ENCODE data around the gene COA1.
A peak's percentile ranks its signal among the peaks of the same experiment; 100 is the strongest.

DNA sequence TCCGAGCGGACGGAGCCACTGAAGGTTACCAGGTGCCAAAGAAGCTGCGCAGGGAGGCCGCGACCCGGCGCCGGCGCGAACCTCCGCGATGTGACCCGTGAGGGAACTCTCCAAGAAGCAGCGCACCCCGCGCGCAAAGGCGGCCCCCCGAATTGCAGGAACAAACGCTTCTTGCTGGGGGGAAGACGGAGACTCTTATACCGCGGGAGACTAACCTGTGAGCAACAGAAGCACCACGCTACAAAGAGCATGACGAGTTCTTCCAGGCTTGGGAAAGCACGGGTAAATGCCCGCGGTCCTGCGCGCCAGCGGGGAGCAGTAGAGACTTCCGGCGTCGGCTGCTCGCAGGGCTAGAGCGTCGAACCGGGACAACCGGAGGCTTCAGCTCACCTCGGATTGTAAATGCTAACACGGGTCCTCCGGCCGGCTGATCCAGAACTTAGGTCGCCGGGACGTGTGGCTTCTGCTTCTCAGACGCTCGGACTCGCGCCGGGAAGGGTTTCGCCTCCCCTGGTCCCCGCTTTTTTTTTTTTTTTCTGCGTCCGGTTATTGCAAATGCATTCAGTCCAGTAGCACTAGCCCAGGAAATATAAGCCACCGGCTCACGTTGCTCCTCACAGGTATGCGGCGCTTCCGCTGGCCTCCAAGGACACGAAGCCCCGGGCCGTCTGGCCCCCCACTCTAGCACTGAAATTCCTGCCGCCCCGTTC lies at the start of gene COA1:
- TF ChIP-seq, protein P1, sequence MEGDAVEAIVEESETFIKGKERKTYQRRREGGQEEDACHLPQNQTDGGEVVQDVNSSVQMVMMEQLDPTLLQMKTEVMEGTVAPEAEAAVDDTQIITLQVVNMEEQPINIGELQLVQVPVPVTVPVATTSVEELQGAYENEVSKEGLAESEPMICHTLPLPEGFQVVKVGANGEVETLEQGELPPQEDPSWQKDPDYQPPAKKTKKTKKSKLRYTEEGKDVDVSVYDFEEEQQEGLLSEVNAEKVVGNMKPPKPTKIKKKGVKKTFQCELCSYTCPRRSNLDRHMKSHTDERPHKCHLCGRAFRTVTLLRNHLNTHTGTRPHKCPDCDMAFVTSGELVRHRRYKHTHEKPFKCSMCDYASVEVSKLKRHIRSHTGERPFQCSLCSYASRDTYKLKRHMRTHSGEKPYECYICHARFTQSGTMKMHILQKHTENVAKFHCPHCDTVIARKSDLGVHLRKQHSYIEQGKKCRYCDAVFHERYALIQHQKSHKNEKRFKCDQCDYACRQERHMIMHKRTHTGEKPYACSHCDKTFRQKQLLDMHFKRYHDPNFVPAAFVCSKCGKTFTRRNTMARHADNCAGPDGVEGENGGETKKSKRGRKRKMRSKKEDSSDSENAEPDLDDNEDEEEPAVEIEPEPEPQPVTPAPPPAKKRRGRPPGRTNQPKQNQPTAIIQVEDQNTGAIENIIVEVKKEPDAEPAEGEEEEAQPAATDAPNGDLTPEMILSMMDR (IDR thresholded peaks at IDR 0.05) = peak in 1 of 6 experiments; percentile 32
- peak in 1 of 4 donors; percentile 37 for TF ChIP-seq POLR2A (IDR thresholded peaks at IDR 0.05)

Data from esophagus squamous epithelium (tissue), 4 donors.